ENCODE results near the gene UTS2R.

UTS2R gene

GRCh38 chr17:82331345-82331939 is 40.1 kb upstream of the UTS2R start:
- Histone ChIP-seq H3K27me3 (ENCODE audit: insufficient read depth, low read length, poor library complexity, severe bottlenecking) (no peaks in the 10 kb centered on the region), H3K4me2 (ENCODE audit: low read depth, low read length, poor library complexity, severe bottlenecking) (no peak overlapping the region), H3K9me2 (replicated peaks; ENCODE audit: low read depth, low read length) (no peaks in the 10 kb centered on the region), H4K20me1 (ENCODE audit: insufficient read depth, low read length, poor library complexity, severe bottlenecking) (no peaks in the 10 kb centered on the region), H3K36me3 (ENCODE audit: insufficient read depth, low read length) (no peaks in the 10 kb centered on the region), H3F3A (ENCODE audit: low read depth) (no peaks in the 10 kb centered on the region; the same call in 1 of the 2 replicates), H3K79me2 (ENCODE audit: insufficient read depth, low read length) (no peaks in the 10 kb centered on the region), H3K9ac (ENCODE audit: low read depth, low read length, poor library complexity, severe bottlenecking) (no peak overlapping the region), H3K4me3 (ENCODE audit: low read length, poor library complexity, severe bottlenecking) (no peak overlapping the region), H3K9me3 (ENCODE audit: insufficient read depth, low read depth, low read length) (no peaks in the 10 kb centered on the region), H3K4me1 (ENCODE audit: insufficient read depth, low read length, poor library complexity, severe bottlenecking) (peaks cover 31% of the 10 kb centered on the region), H2AFZ (ENCODE audit: low read length) (no peak overlapping the region)
- no peak for TF ChIP-seq EZH2phosphoT487 (IDR thresholded peaks at IDR 0.05; ENCODE audit: borderline replicate concordance)
- no peak for TF ChIP-seq CTCF (conservative IDR thresholded peaks at IDR 0.05; ENCODE audit: low read length)

- Histone ChIP-seq H3K9me2 (replicated peaks; ENCODE audit: low read depth, low read length) (no peaks in the 10 kb centered on the region), H3F3A (ENCODE audit: low read depth) (no peaks in the 10 kb centered on the region; the same call in 1 of the 2 replicates), H3K4me1 (ENCODE audit: insufficient read depth, low read length, poor library complexity, severe bottlenecking) (peaks cover 31% of the 10 kb centered on the region), H3K9me3 (ENCODE audit: insufficient read depth, low read depth, low read length) (no peaks in the 10 kb centered on the region), H4K20me1 (ENCODE audit: insufficient read depth, low read length, poor library complexity, severe bottlenecking) (no peaks in the 10 kb centered on the region), H3K4me2 (ENCODE audit: low read depth, low read length, poor library complexity, severe bottlenecking) (peak overlapping the region; percentile 48), H3K9ac (ENCODE audit: low read depth, low read length, poor library complexity, severe bottlenecking) (peak overlapping the region; percentile 21), H3K27me3 (ENCODE audit: insufficient read depth, low read length, poor library complexity, severe bottlenecking) (no peaks in the 10 kb centered on the region), H3K79me2 (ENCODE audit: insufficient read depth, low read length) (no peaks in the 10 kb centered on the region), H2AFZ (ENCODE audit: low read length) (peak overlapping the region; percentile 40), H3K36me3 (ENCODE audit: insufficient read depth, low read length) (no peaks in the 10 kb centered on the region), H3K4me3 (ENCODE audit: low read length, poor library complexity, severe bottlenecking) (peak overlapping the region; percentile 59)
- TF ChIP-seq CTCF (conservative IDR thresholded peaks at IDR 0.05; ENCODE audit: low read length) (no peak), EZH2phosphoT487 (IDR thresholded peaks at IDR 0.05; ENCODE audit: borderline replicate concordance) (no peak)
Observed at GRCh38 chr17:82332669-82333278, 38.8 kb upstream of the UTS2R start.

GRCh38 chr17:82333279-82334171 is 38.0 kb upstream of the UTS2R start, which contains the start of gene SECTM1:
TSS of gene SECTM1 (minus strand) at chr17:82333766. CDS start at chr17:82327240, 6,526 bp downstream.
- Histone ChIP-seq H3K9me2 (replicated peaks; ENCODE audit: low read depth, low read length) (no peaks in the 10 kb centered on the region), H3K79me2 (ENCODE audit: insufficient read depth, low read length) (no peaks in the 10 kb centered on the region), H3K4me2 (ENCODE audit: low read depth, low read length, poor library complexity, severe bottlenecking) (peak within 1 kb of the TSS; percentile 78), H3K36me3 (ENCODE audit: insufficient read depth, low read length) (no peaks in the 10 kb centered on the region), H3K27me3 (ENCODE audit: insufficient read depth, low read length, poor library complexity, severe bottlenecking) (no peaks in the 10 kb centered on the region), H4K20me1 (ENCODE audit: insufficient read depth, low read length, poor library complexity, severe bottlenecking) (no peaks in the 10 kb centered on the region), H3K9me3 (ENCODE audit: insufficient read depth, low read depth, low read length) (no peaks in the 10 kb centered on the region), H3K4me3 (ENCODE audit: low read length, poor library complexity, severe bottlenecking) (peak within 1 kb of the TSS; percentile 71), H3K4me1 (ENCODE audit: insufficient read depth, low read length, poor library complexity, severe bottlenecking) (peaks cover 31% of the 10 kb centered on the region), H2AFZ (ENCODE audit: low read length) (peak within 1 kb of the TSS; percentile 93), H3F3A (ENCODE audit: low read depth) (no peaks in the 10 kb centered on the region; the same call in 1 of the 2 replicates), H3K9ac (ENCODE audit: low read depth, low read length, poor library complexity, severe bottlenecking) (peak within 1 kb of the TSS; percentile 66)
- TF ChIP-seq EZH2phosphoT487 (IDR thresholded peaks at IDR 0.05; ENCODE audit: borderline replicate concordance) (no peak), CTCF (conservative IDR thresholded peaks at IDR 0.05; ENCODE audit: low read length) (no peak)

Measured in Loucy (cell line).